Mucosa of stomach (tissue), 1 donor: ENCODE data around the gene TGM6.
"Not testable (repeated sequence)": the region's sequence is repeated elsewhere in the genome, so short reads cannot be mapped to it uniquely, and the experiment has no call there.

ENCODE experiments used
- H3K27me3 ChIP-seq: one replicate; pipeline ENCODE4 v1.7.0; 2013; ENCODE audit warnings: mild to moderate bottlenecking, low read length; ENCODE audit not compliant: control insufficient read depth, insufficient read depth
- H3K36me3 ChIP-seq: one replicate; pipeline ENCODE4 v1.7.0; 2013; ENCODE audit warnings: low read length; ENCODE audit not compliant: control insufficient read depth, insufficient read depth
- H3K4me1 ChIP-seq: one replicate; pipeline ENCODE4 v1.7.0; 2013; ENCODE audit warnings: mild to moderate bottlenecking, low read length; ENCODE audit not compliant: control insufficient read depth, insufficient read depth
- H3K4me3 ChIP-seq: one replicate; pipeline ENCODE4 v1.7.0; 2013; ENCODE audit warnings: low read length
- H3K9ac ChIP-seq: one replicate; pipeline ENCODE4 v1.7.0; 2013; ENCODE audit warnings: mild to moderate bottlenecking, low read length, moderate library complexity
- H3K9me3 ChIP-seq: one replicate; pipeline ENCODE4 v1.7.0; 2013; ENCODE audit warnings: mild to moderate bottlenecking, low read length, moderate library complexity; ENCODE audit not compliant: control insufficient read depth
- donor health status: Pancreatic carcinoma.

TGM6 gene

GRCh38 chr20:2403291-2404052 lies 22.8 kb downstream of the TGM6 start:
- Histone ChIP-seq H3K36me3 (no peaks in the 10 kb centered on the region), H3K4me1 (no peaks in the 10 kb centered on the region), H3K27me3 (no peaks in the 10 kb centered on the region), H3K9ac (no peak overlapping the region), H3K4me3 (no peak overlapping the region), H3K9me3 (no peaks in the 10 kb centered on the region)

GRCh38 chr20:2405693-2406065 lies 25.0 kb downstream of the TGM6 start:
- Histone ChIP-seq H3K9me3 (no peaks in the 10 kb centered on the region), H3K36me3 (no peaks in the 10 kb centered on the region), H3K9ac (no peak overlapping the region), H3K4me3 (no peak overlapping the region), H3K4me1 (no peaks in the 10 kb centered on the region), H3K27me3 (no peaks in the 10 kb centered on the region)

GRCh38 chr20:2407355-2407754 lies 26.7 kb downstream of the TGM6 start:
- not testable (repeated sequence) for H3K4me1 ChIP-seq, H3K9ac ChIP-seq, H3K27me3 ChIP-seq, H3K9me3 ChIP-seq, H3K36me3 ChIP-seq, H3K4me3 ChIP-seq

- H3K9me3 ChIP-seq: no peaks in the 10 kb centered on the region
- H3K36me3 ChIP-seq: no peaks in the 10 kb centered on the region
- H3K4me1 ChIP-seq: no peaks in the 10 kb centered on the region
- H3K4me3 ChIP-seq: no peak overlapping the region
- no peaks in the 10 kb centered on the region for H3K27me3 ChIP-seq
- no peak overlapping the region for H3K9ac ChIP-seq
Observed at GRCh38 chr20:2408111-2408510, 27.4 kb downstream of the TGM6 start.

GRCh38 chr20:2416541-2417212 lies 36.0 kb downstream of the TGM6 start:
- H3K27me3 ChIP-seq: no peaks in the 10 kb centered on the region
- no peak overlapping the region for H3K4me3 ChIP-seq
- H3K4me1 ChIP-seq: no peaks in the 10 kb centered on the region
- no peaks in the 10 kb centered on the region for H3K36me3 ChIP-seq
- no peaks in the 10 kb centered on the region for H3K9me3 ChIP-seq
- no peak overlapping the region for H3K9ac ChIP-seq

GRCh38 chr20:2417213-2417541 lies 36.5 kb downstream of the TGM6 start:
- H3K27me3 ChIP-seq: no peaks in the 10 kb centered on the region
- no peaks in the 10 kb centered on the region for H3K36me3 ChIP-seq
- no peak overlapping the region for H3K4me3 ChIP-seq
- H3K4me1 ChIP-seq: no peaks in the 10 kb centered on the region
- H3K9ac ChIP-seq: no peak overlapping the region
- H3K9me3 ChIP-seq: no peaks in the 10 kb centered on the region

GRCh38 chr20:2418388-2418787 lies 37.7 kb downstream of the TGM6 start:
- H3K9me3 ChIP-seq: no peaks in the 10 kb centered on the region
- H3K4me3 ChIP-seq: no peak overlapping the region
- H3K9ac ChIP-seq: no peak overlapping the region
- H3K27me3 ChIP-seq: no peaks in the 10 kb centered on the region
- no peaks in the 10 kb centered on the region for H3K4me1 ChIP-seq
- no peaks in the 10 kb centered on the region for H3K36me3 ChIP-seq

- H3K4me1 ChIP-seq: no peaks in the 10 kb centered on the region
- H3K36me3 ChIP-seq: no peaks in the 10 kb centered on the region
- H3K9ac ChIP-seq: no peak overlapping the region
- H3K9me3 ChIP-seq: no peaks in the 10 kb centered on the region
- no peak overlapping the region for H3K4me3 ChIP-seq
- H3K27me3 ChIP-seq: no peaks in the 10 kb centered on the region
Observed at GRCh38 chr20:2420510-2420909, 39.8 kb downstream of the TGM6 start.

- no peaks in the 10 kb centered on the region for H3K36me3 ChIP-seq
- H3K4me3 ChIP-seq: no peak overlapping the region
- no peaks in the 10 kb centered on the region for H3K4me1 ChIP-seq
- H3K27me3 ChIP-seq: no peaks in the 10 kb centered on the region
- no peak overlapping the region for H3K9ac ChIP-seq
- no peaks in the 10 kb centered on the region for H3K9me3 ChIP-seq
Observed at GRCh38 chr20:2421247-2421646, 40.5 kb downstream of the TGM6 start.

- H3K36me3 ChIP-seq: no peaks in the 10 kb centered on the region
- H3K27me3 ChIP-seq: no peaks in the 10 kb centered on the region
- H3K9me3 ChIP-seq: no peaks in the 10 kb centered on the region
Observed at GRCh38 chr20:2429051-2429450, 48.4 kb downstream of the TGM6 start.

GRCh38 chr20:2430538-2430937 lies 49.8 kb downstream of the TGM6 start:
- Histone ChIP-seq H3K9me3 (no peaks in the 10 kb centered on the region), H3K27me3 (no peaks in the 10 kb centered on the region), H3K4me1 (no peaks in the 10 kb centered on the region), H3K4me3 (no peak overlapping the region), H3K9ac (no peak overlapping the region), H3K36me3 (no peaks in the 10 kb centered on the region)

More at GRCh38 chr20:2429051-2429450, 48.4 kb downstream of the TGM6 start:
- no peak overlapping the region for H3K9ac ChIP-seq
- H3K4me3 ChIP-seq: no peak overlapping the region
- no peaks in the 10 kb centered on the region for H3K4me1 ChIP-seq

- Histone ChIP-seq H3K9ac (no peak overlapping the region), H3K4me1 (no peaks in the 10 kb centered on the region), H3K9me3 (no peaks in the 10 kb centered on the region)
Observed at GRCh38 chr20:2431185-2431584, 50.5 kb downstream of the TGM6 start.

More at GRCh38 chr20:2431185-2431584, 50.5 kb downstream of the TGM6 start:
- H3K36me3 ChIP-seq: no peaks in the 10 kb centered on the region
- H3K4me3 ChIP-seq: no peak overlapping the region
- no peaks in the 10 kb centered on the region for H3K27me3 ChIP-seq
